ENCODE results near the gene TNIP2. TPM values are rescaled to one million over a fixed set of nuclear protein-coding genes. Genes with fewer than 3 reads are reported as not detected.
A peak's percentile ranks its signal among the peaks of the same experiment; 100 is the strongest.
"Not testable (repeated sequence)": the region's sequence is repeated elsewhere in the genome, so short reads cannot be mapped to it uniquely, and the experiment has no call there.

The TNIP2 gene
- total RNA-seq, 4 donors from 2014 or later: 135 to 255 (median 145) TPM

DNA sequence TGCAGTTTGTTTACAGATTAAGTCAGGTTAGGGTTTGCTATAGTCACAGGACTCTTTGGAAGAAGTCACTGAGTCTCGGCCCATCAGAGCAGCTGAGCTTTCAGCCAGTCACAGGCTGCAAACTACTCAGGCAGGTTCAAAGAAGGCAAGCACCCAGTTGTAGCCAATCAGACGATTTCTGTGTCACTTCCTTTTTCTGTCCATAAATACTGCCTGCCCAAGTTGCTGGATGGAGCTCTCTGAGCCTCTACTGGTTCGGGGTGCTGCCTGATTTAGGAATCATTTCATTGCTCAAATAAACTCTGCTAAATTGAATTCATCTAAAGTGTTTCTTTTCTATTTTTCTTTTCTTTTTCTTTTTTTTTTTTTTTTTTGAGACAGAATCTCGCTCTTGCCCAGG, 29.5 kb upstream of the TNIP2 start:
- H3K27me3 ChIP-seq: no peaks in the 10 kb centered on the region
- H3K9me3 ChIP-seq: no peaks in the 10 kb centered on the region
- DNase-seq: peak in 1 of 3 donors; percentile 55
- H3K4me3 ChIP-seq: no peak overlapping the region
- TF ChIP-seq, protein P1, sequence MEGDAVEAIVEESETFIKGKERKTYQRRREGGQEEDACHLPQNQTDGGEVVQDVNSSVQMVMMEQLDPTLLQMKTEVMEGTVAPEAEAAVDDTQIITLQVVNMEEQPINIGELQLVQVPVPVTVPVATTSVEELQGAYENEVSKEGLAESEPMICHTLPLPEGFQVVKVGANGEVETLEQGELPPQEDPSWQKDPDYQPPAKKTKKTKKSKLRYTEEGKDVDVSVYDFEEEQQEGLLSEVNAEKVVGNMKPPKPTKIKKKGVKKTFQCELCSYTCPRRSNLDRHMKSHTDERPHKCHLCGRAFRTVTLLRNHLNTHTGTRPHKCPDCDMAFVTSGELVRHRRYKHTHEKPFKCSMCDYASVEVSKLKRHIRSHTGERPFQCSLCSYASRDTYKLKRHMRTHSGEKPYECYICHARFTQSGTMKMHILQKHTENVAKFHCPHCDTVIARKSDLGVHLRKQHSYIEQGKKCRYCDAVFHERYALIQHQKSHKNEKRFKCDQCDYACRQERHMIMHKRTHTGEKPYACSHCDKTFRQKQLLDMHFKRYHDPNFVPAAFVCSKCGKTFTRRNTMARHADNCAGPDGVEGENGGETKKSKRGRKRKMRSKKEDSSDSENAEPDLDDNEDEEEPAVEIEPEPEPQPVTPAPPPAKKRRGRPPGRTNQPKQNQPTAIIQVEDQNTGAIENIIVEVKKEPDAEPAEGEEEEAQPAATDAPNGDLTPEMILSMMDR (IDR thresholded peaks at IDR 0.05): no peak
- no peak for TF ChIP-seq POLR2A (IDR thresholded peaks at IDR 0.05)
- peaks cover 0 to 28% (median 18%) of the 10 kb centered on the region in 4 donors for H3K4me1 ChIP-seq
- H3K36me3 ChIP-seq: no peaks in the 10 kb centered on the region
- peak overlapping the region in 2 of 4 donors; percentile 64 to 79 for H3K27ac ChIP-seq

DNA sequence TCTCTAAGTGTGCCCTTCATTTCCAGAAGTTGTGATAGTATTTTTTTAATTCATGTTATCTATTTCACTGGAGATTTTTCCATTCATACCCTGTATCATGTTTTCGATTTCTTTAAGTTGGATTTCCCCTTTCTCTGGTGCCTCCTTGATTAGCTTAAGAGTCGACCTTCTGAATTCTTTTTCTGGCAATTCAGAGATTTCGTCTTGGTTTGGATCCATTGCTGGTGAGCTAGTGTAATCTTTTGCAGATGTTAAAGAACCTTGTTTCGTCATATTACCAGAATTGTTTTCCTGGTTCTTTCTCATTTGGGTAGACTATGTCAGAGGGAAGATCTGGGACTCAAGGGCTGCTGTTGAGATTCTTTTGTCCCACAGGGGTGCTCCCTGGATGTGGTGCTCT, 27.7 kb upstream of the TNIP2 start:
- TF ChIP-seq, protein P1 (IDR thresholded peaks at IDR 0.05): no peak
- no peak for TF ChIP-seq POLR2A (IDR thresholded peaks at IDR 0.05)

DNA sequence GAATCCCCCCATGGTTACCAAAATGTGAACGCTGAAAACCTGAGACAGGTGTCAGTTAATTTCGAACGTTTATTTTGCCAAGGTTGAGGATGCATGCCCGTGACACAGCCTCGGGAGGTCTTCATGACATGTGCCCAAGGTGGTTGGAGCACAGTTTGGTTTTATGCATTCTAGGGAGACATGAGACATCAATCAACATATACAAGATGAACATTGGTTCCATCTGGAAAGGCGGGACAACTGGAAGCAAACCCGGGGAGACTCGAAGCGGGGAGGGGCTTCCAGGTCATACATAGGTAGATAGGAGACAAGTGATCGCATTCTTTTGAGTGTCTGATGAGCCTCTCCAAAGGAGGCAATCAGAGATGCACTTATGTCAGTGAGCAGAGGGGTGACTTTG, 25.8 kb upstream of the TNIP2 start:
- peak in 2 of 3 donors; percentile 15 to 36 for DNase-seq
- TF ChIP-seq, protein P1 (IDR thresholded peaks at IDR 0.05): no peak
- TF ChIP-seq POLR2A (IDR thresholded peaks at IDR 0.05): no peak
- H3K27me3 ChIP-seq: no peaks in the 10 kb centered on the region
- H3K27ac ChIP-seq: no peak overlapping the region
- no peak overlapping the region for H3K4me3 ChIP-seq
- H3K4me1 ChIP-seq: peaks cover 0 to 11% (median 5%) of the 10 kb centered on the region in 4 donors
- H3K36me3 ChIP-seq: no peaks in the 10 kb centered on the region
- no peaks in the 10 kb centered on the region for H3K9me3 ChIP-seq

More for the DNA sequence above, 27.7 kb upstream of the TNIP2 start:
- no peak overlapping the region for H3K27ac ChIP-seq
- no peak for DNase-seq
- no peak overlapping the region for H3K4me3 ChIP-seq
- H3K27me3 ChIP-seq: no peaks in the 10 kb centered on the region
- H3K4me1 ChIP-seq: peaks cover 0 to 28% (median 18%) of the 10 kb centered on the region in 4 donors
- H3K9me3 ChIP-seq: no peaks in the 10 kb centered on the region
- no peaks in the 10 kb centered on the region for H3K36me3 ChIP-seq

DNA sequence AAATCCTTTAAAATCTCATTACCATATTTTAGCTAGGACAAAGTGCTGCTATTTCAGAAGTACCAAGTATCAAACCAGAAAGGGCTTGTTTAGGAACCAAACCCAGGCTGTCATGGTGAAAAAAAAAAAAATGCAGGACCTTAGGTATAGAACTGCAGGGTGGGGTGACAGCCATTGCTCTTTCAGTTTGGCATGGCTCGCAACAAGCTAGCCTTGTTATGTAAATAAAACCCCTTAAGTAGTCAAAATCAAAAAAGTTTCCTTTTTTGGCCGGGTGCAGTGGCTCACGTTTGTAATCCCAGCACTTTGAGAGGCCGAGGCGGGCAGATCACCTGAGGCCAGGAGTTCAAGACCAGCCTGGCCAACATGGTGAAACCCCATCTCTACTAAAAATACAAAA, 24.5 kb upstream of the TNIP2 start:
- not testable (repeated sequence) for DNase-seq, H3K27ac ChIP-seq, H3K9me3 ChIP-seq, H3K4me3 ChIP-seq, H3K36me3 ChIP-seq, H3K4me1 ChIP-seq, H3K27me3 ChIP-seq

DNA sequence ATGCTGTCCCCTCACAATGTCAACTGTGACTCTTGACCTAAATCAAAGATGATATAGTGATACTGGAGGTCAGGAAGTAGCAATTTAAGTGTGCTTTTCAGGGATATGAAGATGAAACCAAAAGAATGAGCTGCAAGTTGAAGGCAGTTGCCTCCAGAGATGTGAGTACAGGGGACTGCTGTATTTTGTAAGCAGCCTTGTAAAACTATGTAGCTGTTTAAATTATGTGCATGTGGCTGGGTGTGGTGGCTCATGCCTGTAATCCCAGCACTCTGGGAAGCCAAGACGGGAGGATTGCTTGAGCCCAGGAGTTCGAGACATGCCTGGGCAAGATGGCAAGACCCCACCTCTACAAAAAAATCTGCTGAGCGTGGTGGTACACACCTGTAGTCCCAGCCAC, 15.1 kb upstream of the TNIP2 start:
- Histone ChIP-seq H3K9me3 (no peaks in the 10 kb centered on the region), H3K27ac (no peak overlapping the region), H3K4me3 (no peak overlapping the region), H3K27me3 (no peaks in the 10 kb centered on the region), H3K4me1 (no peaks in the 10 kb centered on the region), H3K36me3 (no peaks in the 10 kb centered on the region)
- peak in 1 of 3 donors; percentile 23 for DNase-seq
- no peak for TF ChIP-seq POLR2A (IDR thresholded peaks at IDR 0.05)
- TF ChIP-seq, protein P1 (IDR thresholded peaks at IDR 0.05): no peak

DNA sequence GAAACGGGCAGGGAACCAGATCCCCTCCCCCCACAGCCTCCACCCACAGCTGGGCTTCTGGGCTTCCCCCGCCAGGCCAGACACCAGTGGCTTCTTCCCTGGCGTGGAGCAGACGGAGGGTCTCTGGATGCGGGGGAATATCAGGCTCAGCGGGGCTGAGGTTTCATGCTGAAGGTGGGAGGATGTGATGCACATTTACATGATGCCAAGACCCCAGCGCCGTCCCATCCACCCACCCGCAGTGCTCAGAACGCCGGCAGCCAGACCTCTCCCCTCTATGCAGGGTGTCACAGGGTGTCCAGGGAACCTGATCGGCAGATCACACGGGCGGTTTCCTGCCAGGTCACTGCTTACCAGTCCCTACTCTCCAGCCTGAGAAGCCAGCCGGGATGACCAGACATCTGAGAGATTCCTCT, 12.8 kb upstream of the TNIP2 start:
- Histone ChIP-seq H3K27me3 (no peaks in the 10 kb centered on the region), H3K4me3 (no peak overlapping the region), H3K27ac (no peak overlapping the region), H3K36me3 (no peaks in the 10 kb centered on the region), H3K9me3 (no peaks in the 10 kb centered on the region), H3K4me1 (peaks cover 0 to 2% (median under 1%) of the 10 kb centered on the region in 4 donors)
- peak in 1 of 3 donors; percentile 44 for DNase-seq
- TF ChIP-seq, protein P1 (IDR thresholded peaks at IDR 0.05): no peak
- no peak for TF ChIP-seq POLR2A (IDR thresholded peaks at IDR 0.05)

Data from Peyer's patch (tissue), 4 donors.